WTC11 (cell line): ENCODE results near the gene NEUROG2. TPM values are rescaled to one million over a fixed set of nuclear protein-coding genes. Genes with fewer than 3 reads are reported as not detected.

ENCODE experiments used
- ATAC-seq: fragments of 200-7000 bp; cut with Tn5 transposase; 2 replicates; pipeline ENCODE4 v1.10.0; 2021; ENCODE audit warnings: mild to moderate bottlenecking, moderate library complexity
- CTCF ChIA-PET: fragments of 300-600 bp; sonication (Branson Sonifier 250); formaldehyde crosslinking; loops from one replicate; lab custom pipeline; 2021; ENCODE audit warnings: antibody characterized with exemption; lab: Charles Lee
- POLR2A ChIA-PET: fragments of 350-600 bp; sonication (Branson Sonifier 250); formaldehyde crosslinking; loops from one replicate; lab custom pipeline; 2021; ENCODE audit warnings: antibody characterized with exemption; lab: Charles Lee
- DNase-seq: peaks from one replicate; pipeline ENCODE4 v3.0.0; 2021; ENCODE audit warnings: low spot score
- H3K27ac Mint-ChIP-seq: 2 replicates; pipeline ENCODE4 v1.8.0; 2021; ENCODE audit warnings: mixed read lengths
- H3K27me3 Mint-ChIP-seq: 2 replicates; pipeline ENCODE4 v1.8.0; 2021; ENCODE audit warnings: low read depth, mild to moderate bottlenecking, moderate library complexity, mixed read lengths
- H3K36me3 Mint-ChIP-seq: 2 replicates; pipeline ENCODE4 v1.8.0; 2021; ENCODE audit warnings: mixed read lengths
- H3K4me1 Mint-ChIP-seq: 2 replicates; pipeline ENCODE4 v1.8.0; 2022; ENCODE audit warnings: mixed read lengths
- H3K4me3 Mint-ChIP-seq: 2 replicates; pipeline ENCODE4 v1.8.0; 2021; ENCODE audit warnings: mild to moderate bottlenecking, moderate library complexity, mixed read lengths
- H3K9me3 Mint-ChIP-seq: 2 replicates; pipeline ENCODE4 v1.8.0; 2021; ENCODE audit warnings: mixed read lengths
- ATF1 ChIP-seq: sonication (generic); formaldehyde crosslinking; IDR thresholded peaks from 2 replicates; pipeline ENCODE4 v1.8.1; 2023; ENCODE audit warnings: mild to moderate bottlenecking, moderate library complexity, missing genetic modification reagents
- CREB1 ChIP-seq: sonication (generic); formaldehyde crosslinking; IDR thresholded peaks from 2 replicates; pipeline ENCODE4 v1.8.0; 2023; ENCODE audit warnings: mild to moderate bottlenecking, missing genetic modification reagents
- EMX1 ChIP-seq: fragments of 250-450 bp; sonication (Bioruptor Pico); IDR thresholded peaks from 2 replicates; pipeline ENCODE4 v1.8.0; 2021; ENCODE audit warnings: mild to moderate bottlenecking
- ESRRA ChIP-seq: sonication (generic); formaldehyde crosslinking; IDR thresholded peaks from 2 replicates; pipeline ENCODE4 v1.8.1; 2022; ENCODE audit warnings: mild to moderate bottlenecking, missing genetic modification reagents, borderline replicate concordance
- IRF2 ChIP-seq: sonication (generic); formaldehyde crosslinking; IDR thresholded peaks from 2 replicates; pipeline ENCODE4 v1.8.0; 2022; ENCODE audit warnings: low read depth, missing genetic modification reagents, borderline replicate concordance
- JAZF1 ChIP-seq: fragments of 250-450 bp; sonication (Bioruptor Pico); IDR thresholded peaks from 2 replicates; pipeline ENCODE4 v1.9.0; 2021; ENCODE audit warnings: moderate library complexity, mild to moderate bottlenecking, inconsistent platforms
- JUN ChIP-seq: sonication (generic); formaldehyde crosslinking; IDR thresholded peaks from 2 replicates; pipeline ENCODE4 v1.8.0; 2023; ENCODE audit warnings: mild to moderate bottlenecking, missing genetic modification reagents
- MYBL2 ChIP-seq: sonication (generic); formaldehyde crosslinking; IDR thresholded peaks from 2 replicates; pipeline ENCODE4 v1.8.1; 2023; ENCODE audit warnings: mild to moderate bottlenecking, moderate library complexity, missing genetic modification reagents
- NFE2L1 ChIP-seq: sonication (generic); formaldehyde crosslinking; IDR thresholded peaks from 2 replicates; pipeline ENCODE4 v1.8.1; 2023; ENCODE audit warnings: missing genetic modification reagents
- NR1H2 ChIP-seq: sonication (generic); formaldehyde crosslinking; IDR thresholded peaks from 2 replicates; pipeline ENCODE4 v1.9.0; 2021; ENCODE audit warnings: mild to moderate bottlenecking, moderate library complexity, missing genetic modification reagents
- RELA ChIP-seq: sonication (generic); formaldehyde crosslinking; IDR thresholded peaks from 2 replicates; pipeline ENCODE4 v1.8.1; 2022; ENCODE audit warnings: missing genetic modification reagents, mild to moderate bottlenecking, borderline replicate concordance
- ZNF121 ChIP-seq: sonication (generic); formaldehyde crosslinking; IDR thresholded peaks from 2 replicates; pipeline ENCODE4 v1.8.0; 2023; ENCODE audit warnings: missing genetic modification reagents
- ZNF232 ChIP-seq: sonication (generic); formaldehyde crosslinking; IDR thresholded peaks from 2 replicates; pipeline ENCODE4 v1.8.0; 2022; ENCODE audit warnings: mild to moderate bottlenecking, missing genetic modification reagents
- ZNF396 ChIP-seq: fragments of 250-450 bp; sonication (Bioruptor Pico); IDR thresholded peaks from 2 replicates; pipeline ENCODE4 v1.8.0; 2021; ENCODE audit warnings: mild to moderate bottlenecking, moderate library complexity, borderline replicate concordance
- ZNF423 ChIP-seq: fragments of 250-450 bp; sonication (Bioruptor Pico); IDR thresholded peaks from 2 replicates; pipeline ENCODE4 v2.1.2; 2022; ENCODE audit warnings: mild to moderate bottlenecking, moderate library complexity
- ZNF671 ChIP-seq: fragments of 250-450 bp; sonication (Bioruptor Pico); IDR thresholded peaks from 2 replicates; pipeline ENCODE4 v1.8.0; 2021; ENCODE audit warnings: mild to moderate bottlenecking
- total RNA-seq: library from RNA; stranded (reverse); gene quantifications from 3 replicates; pipeline ENCODE4 v1.2.3, GENCODE V29; 2021
- TF ChIP-seq, protein P1 (sequence below): sonication (generic); formaldehyde crosslinking; IDR thresholded peaks from 2 replicates; pipeline ENCODE4 v1.8.0; 2022; ENCODE audit warnings: mild to moderate bottlenecking, missing genetic modification reagents
- TF ChIP-seq, protein P2 (sequence below): fragments of 250-450 bp; sonication (Bioruptor Pico); IDR thresholded peaks from 2 replicates; pipeline ENCODE4 v2.1.2; 2022; ENCODE audit warnings: mild to moderate bottlenecking, moderate library complexity
- TF ChIP-seq, protein P3 (sequence below): fragments of 250-450 bp; sonication (Bioruptor Pico); IDR thresholded peaks from 2 replicates; pipeline ENCODE4 v1.9.0; 2021; ENCODE audit warnings: mild to moderate bottlenecking
- TF ChIP-seq, protein P4 (sequence below): sonication (generic); formaldehyde crosslinking; IDR thresholded peaks from 2 replicates; pipeline ENCODE4 v1.8.1; 2022; ENCODE audit warnings: mild to moderate bottlenecking, moderate library complexity, missing genetic modification reagents
- TF ChIP-seq, protein P5 (sequence below): sonication (generic); formaldehyde crosslinking; IDR thresholded peaks from 2 replicates; pipeline ENCODE4 v1.8.0; 2022; ENCODE audit warnings: mild to moderate bottlenecking, missing genetic modification reagents
- TF ChIP-seq, protein P6 (sequence below): sonication (generic); formaldehyde crosslinking; IDR thresholded peaks from 2 replicates; pipeline ENCODE4 v1.8.1; 2023; ENCODE audit warnings: mild to moderate bottlenecking, missing genetic modification reagents, moderate library complexity
- TF ChIP-seq, protein P7 (sequence below): sonication (generic); formaldehyde crosslinking; IDR thresholded peaks from 2 replicates; pipeline ENCODE4 v1.8.0; 2023; ENCODE audit warnings: missing genetic modification reagents, mild to moderate bottlenecking, borderline replicate concordance

NEUROG2 gene
- total RNA-seq, 1 experiment from 2014 or later = not detected

DNA sequence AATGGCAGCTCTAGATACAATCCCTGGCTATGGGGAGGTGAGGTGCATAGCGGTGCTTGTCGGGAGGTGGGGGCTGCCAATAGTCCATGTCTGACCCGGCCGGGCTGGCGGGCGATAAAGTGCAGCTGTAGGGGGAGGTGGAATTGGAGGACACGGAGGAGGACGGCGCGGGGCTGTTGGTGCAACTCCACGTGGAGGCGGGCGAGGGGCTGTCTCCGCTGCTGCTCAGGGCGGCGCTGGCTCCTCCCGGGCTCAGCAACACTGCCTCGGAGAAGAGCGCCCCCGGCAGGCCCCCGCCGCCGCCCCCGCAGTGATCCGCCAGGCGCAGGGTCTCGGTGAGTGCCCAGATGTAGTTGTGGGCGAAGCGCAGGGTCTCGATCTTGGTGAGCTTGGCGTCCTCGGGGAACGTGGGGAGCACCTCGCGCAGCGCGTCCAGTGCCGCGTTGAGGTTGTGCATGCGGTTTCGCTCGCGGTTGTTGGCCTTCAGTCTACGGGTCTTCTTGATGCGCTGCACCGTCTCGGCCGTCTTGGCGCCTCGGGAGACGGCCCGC, 1.3 kb downstream of the NEUROG2 start (continued):
- TF ChIP-seq IRF2 (CRISPR knock-in tag) (no peak), ZNF121 (CRISPR knock-in tag) (peak; percentile 98), ESRRA (CRISPR knock-in tag) (no peak), ZNF423 (no peak)
- TF ChIP-seq, protein P1, sequence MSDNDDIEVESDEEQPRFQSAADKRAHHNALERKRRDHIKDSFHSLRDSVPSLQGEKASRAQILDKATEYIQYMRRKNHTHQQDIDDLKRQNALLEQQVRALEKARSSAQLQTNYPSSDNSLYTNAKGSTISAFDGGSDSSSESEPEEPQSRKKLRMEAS (CRISPR knock-in tag) = peak; percentile 63; the same call in 1 of the 2 replicates

DNA sequence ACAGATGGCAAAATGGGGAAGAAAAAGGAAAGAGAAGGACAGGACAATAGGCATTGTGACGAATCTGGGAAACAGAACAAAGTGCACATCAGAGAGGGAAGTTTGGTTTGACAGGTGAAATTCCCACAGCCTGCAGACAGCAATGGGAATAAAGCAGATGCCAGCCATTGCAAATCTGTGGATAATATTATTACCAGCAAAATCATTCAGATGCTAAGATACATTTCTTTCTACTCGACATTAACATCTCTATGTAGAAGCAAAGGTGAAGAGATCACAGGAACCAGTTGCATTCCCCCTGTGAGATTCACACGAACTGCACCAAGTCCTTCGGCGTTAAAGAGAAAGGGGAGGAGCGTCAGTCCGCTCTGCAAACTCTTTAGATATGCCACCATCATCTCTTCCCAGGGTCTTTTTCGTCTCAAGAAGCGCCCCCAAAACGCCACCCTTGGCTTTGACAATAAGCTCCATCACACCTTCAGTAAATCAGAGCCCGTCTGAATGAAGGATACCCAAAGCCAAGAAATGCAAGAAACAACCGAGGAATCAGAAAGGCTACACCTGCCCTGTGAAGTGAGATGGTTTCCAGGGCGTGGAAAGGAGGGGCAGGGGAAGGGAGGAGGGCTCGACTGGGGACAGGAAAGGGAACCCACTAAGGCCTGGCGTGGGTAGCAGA, 1.9 kb downstream of the NEUROG2 start:
- ChIA-PET POLR2A (interaction anchor here (0.6 kb wide), 1 partner anchor 995 kb away, joined by 3 read pairs; no protein-coding TSS in a partner anchor), CTCF (interaction anchor here (1.6 to 2.7 kb wide), 2 partner anchors 9 to 10 kb away, joined by 8 to 11 read pairs; no protein-coding TSS in a partner anchor)
- Mint-ChIP-seq H3K4me3 (peak overlapping the region; percentile 88), H3K27me3 (peaks cover 100% of the 10 kb centered on the region), H3K9me3 (no peaks in the 10 kb centered on the region), H3K27ac (no peak overlapping the region), H3K36me3 (no peaks in the 10 kb centered on the region), H3K4me1 (peaks cover 55% of the 10 kb centered on the region)
- ATAC-seq (no peak), DNase-seq (no peak)
- TF ChIP-seq ATF1 (CRISPR knock-in tag) (no peak), EMX1 (CRISPR knock-in tag) (no peak), MYBL2 (no peak), ZNF232 (CRISPR knock-in tag) (no peak), JAZF1 (CRISPR knock-in tag) (no peak), RELA (CRISPR knock-in tag) (no peak), CREB1 (CRISPR knock-in tag) (no peak), ZNF671 (CRISPR knock-in tag) (no peak), NR1H2 (CRISPR knock-in tag) (no peak), JUN (no peak)
- TF ChIP-seq, protein P2, sequence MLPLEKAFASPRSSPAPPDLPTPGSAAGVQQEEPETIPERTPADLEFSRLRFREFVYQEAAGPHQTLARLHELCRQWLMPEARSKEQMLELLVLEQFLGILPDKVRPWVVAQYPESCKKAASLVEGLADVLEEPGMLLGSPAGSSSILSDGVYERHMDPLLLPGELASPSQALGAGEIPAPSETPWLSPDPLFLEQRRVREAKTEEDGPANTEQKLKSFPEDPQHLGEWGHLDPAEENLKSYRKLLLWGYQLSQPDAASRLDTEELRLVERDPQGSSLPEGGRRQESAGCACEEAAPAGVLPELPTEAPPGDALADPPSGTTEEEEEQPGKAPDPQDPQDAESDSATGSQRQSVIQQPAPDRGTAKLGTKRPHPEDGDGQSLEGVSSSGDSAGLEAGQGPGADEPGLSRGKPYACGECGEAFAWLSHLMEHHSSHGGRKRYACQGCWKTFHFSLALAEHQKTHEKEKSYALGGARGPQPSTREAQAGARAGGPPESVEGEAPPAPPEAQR (CRISPR knock-in tag) = no peak
- TF ChIP-seq, protein P3, sequence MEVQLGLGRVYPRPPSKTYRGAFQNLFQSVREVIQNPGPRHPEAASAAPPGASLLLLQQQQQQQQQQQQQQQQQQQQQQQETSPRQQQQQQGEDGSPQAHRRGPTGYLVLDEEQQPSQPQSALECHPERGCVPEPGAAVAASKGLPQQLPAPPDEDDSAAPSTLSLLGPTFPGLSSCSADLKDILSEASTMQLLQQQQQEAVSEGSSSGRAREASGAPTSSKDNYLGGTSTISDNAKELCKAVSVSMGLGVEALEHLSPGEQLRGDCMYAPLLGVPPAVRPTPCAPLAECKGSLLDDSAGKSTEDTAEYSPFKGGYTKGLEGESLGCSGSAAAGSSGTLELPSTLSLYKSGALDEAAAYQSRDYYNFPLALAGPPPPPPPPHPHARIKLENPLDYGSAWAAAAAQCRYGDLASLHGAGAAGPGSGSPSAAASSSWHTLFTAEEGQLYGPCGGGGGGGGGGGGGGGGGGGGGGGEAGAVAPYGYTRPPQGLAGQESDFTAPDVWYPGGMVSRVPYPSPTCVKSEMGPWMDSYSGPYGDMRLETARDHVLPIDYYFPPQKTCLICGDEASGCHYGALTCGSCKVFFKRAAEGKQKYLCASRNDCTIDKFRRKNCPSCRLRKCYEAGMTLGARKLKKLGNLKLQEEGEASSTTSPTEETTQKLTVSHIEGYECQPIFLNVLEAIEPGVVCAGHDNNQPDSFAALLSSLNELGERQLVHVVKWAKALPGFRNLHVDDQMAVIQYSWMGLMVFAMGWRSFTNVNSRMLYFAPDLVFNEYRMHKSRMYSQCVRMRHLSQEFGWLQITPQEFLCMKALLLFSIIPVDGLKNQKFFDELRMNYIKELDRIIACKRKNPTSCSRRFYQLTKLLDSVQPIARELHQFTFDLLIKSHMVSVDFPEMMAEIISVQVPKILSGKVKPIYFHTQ (CRISPR knock-in tag) = no peak
- TF ChIP-seq, protein P4, sequence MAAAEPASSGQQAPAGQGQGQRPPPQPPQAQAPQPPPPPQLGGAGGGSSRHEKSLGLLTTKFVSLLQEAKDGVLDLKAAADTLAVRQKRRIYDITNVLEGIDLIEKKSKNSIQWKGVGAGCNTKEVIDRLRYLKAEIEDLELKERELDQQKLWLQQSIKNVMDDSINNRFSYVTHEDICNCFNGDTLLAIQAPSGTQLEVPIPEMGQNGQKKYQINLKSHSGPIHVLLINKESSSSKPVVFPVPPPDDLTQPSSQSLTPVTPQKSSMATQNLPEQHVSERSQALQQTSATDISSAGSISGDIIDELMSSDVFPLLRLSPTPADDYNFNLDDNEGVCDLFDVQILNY (CRISPR knock-in tag) = no peak

DNA sequence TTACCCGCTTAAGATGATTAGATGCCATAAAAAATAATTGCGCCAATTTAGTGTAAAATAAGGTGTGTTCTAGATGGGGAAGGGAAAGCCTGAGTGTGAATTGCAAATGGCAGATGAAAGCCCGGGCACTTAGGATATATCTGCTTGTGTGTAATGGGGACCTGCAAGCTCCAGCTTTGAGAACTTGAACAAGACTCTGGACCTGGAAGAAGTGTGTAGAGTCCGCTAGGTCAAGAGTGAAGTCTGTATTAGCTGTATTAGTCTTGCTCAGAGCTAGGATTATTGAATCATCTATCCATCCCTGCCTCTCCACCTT, 4.2 kb downstream of the NEUROG2 start:
- Mint-ChIP-seq H3K4me3 (peak overlapping the region; percentile 67), H3K27me3 (peaks cover 100% of the 10 kb centered on the region), H3K4me1 (peaks cover 49% of the 10 kb centered on the region), H3K9me3 (no peaks in the 10 kb centered on the region), H3K36me3 (no peaks in the 10 kb centered on the region), H3K27ac (no peak overlapping the region)
- DNase-seq (no peak), ATAC-seq (no peak)
- ChIA-PET POLR2A (interaction anchor here (0.5 to 1.4 kb wide), 2 partner anchors 10 to 11 kb away, joined by 3 read pairs; no protein-coding TSS in a partner anchor), CTCF (interaction anchor here (0.8 to 5.6 kb wide), 3 partner anchors 9 to 94 kb away, joined by 3 to 91 read pairs (median 5); no protein-coding TSS in a partner anchor)
- no peak for TF ChIP-seq ZNF423
- TF ChIP-seq, protein P5, sequence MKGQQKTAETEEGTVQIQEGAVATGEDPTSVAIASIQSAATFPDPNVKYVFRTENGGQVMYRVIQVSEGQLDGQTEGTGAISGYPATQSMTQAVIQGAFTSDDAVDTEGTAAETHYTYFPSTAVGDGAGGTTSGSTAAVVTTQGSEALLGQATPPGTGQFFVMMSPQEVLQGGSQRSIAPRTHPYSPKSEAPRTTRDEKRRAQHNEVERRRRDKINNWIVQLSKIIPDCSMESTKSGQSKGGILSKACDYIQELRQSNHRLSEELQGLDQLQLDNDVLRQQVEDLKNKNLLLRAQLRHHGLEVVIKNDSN (CRISPR knock-in tag) = no peak
- TF ChIP-seq NFE2L1 = no peak
- no peak for TF ChIP-seq ZNF396 (CRISPR knock-in tag)
- TF ChIP-seq, protein P6, sequence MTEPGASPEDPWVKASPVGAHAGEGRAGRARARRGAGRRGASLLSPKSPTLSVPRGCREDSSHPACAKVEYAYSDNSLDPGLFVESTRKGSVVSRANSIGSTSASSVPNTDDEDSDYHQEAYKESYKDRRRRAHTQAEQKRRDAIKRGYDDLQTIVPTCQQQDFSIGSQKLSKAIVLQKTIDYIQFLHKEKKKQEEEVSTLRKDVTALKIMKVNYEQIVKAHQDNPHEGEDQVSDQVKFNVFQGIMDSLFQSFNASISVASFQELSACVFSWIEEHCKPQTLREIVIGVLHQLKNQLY (CRISPR knock-in tag) = no peak
- no peak for TF ChIP-seq MYBL2
- TF ChIP-seq, protein P7, sequence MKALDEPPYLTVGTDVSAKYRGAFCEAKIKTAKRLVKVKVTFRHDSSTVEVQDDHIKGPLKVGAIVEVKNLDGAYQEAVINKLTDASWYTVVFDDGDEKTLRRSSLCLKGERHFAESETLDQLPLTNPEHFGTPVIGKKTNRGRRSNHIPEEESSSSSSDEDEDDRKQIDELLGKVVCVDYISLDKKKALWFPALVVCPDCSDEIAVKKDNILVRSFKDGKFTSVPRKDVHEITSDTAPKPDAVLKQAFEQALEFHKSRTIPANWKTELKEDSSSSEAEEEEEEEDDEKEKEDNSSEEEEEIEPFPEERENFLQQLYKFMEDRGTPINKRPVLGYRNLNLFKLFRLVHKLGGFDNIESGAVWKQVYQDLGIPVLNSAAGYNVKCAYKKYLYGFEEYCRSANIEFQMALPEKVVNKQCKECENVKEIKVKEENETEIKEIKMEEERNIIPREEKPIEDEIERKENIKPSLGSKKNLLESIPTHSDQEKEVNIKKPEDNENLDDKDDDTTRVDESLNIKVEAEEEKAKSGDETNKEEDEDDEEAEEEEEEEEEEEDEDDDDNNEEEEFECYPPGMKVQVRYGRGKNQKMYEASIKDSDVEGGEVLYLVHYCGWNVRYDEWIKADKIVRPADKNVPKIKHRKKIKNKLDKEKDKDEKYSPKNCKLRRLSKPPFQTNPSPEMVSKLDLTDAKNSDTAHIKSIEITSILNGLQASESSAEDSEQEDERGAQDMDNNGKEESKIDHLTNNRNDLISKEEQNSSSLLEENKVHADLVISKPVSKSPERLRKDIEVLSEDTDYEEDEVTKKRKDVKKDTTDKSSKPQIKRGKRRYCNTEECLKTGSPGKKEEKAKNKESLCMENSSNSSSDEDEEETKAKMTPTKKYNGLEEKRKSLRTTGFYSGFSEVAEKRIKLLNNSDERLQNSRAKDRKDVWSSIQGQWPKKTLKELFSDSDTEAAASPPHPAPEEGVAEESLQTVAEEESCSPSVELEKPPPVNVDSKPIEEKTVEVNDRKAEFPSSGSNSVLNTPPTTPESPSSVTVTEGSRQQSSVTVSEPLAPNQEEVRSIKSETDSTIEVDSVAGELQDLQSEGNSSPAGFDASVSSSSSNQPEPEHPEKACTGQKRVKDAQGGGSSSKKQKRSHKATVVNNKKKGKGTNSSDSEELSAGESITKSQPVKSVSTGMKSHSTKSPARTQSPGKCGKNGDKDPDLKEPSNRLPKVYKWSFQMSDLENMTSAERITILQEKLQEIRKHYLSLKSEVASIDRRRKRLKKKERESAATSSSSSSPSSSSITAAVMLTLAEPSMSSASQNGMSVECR (CRISPR knock-in tag) = no peak
